ENCODE measurements around the gene NEMP2.

Gene NEMP2

DNA sequence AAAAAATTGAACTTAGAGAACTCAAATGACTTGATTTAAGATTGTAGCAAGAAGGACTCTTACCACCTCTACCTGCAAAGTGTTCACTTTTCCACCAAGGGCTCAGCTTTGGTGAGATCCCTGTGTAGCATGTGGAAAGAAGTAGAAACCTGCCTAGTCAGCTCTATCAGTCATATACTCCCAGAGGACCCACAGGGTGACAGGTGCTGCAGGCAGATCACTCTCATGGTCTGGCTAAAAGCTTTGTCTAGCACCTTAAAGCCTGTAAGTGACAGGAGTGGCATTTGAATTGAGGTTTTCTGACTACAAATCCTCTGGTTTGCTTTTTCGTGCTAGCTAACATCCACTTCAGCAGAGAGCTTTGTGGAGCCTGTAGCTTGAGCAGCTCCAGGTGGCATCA is 18.7 kb upstream of the NEMP2 start:
- DNase-seq: no peak

DNA sequence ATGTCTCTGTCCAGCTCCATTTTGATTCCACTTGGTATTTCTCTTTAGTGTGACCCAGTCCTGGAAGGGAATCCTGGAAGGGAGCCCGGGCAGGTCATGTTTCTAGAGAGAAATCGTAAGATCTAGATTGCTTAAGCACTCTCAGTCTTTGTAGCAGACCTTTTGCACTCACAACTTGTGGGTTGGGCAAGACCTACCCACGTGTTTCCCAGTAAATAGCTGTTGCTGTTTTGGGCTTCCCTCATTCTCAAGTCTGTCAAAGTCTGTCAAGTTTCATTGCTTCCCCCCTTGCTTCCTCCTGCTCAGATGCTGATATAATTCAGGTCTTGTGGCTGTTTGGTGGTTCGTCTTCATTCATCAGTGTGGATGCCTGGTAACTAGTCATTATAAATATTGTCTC is 17.4 kb upstream of the NEMP2 start:
- peak; percentile 54 to 59 for DNase-seq

DNA sequence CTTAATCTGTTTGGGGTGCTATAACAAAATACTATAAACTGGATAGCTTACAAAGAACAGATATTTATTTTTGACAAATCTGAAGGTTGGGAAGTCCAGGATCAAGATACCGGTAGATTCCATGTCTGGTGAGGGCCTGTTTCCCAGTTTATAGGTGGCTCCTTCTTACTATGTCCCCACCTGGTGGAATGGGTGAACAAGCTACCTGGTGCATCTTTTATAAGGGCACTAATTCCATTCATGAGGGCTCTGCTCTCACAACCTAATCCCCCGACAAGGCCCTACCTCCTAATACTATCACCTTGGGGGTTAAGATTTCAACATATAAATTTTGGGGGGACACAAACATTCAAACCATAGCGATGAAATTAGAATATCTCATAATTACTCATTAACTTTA is 15.6 kb upstream of the NEMP2 start:
- no peak for DNase-seq

DNA sequence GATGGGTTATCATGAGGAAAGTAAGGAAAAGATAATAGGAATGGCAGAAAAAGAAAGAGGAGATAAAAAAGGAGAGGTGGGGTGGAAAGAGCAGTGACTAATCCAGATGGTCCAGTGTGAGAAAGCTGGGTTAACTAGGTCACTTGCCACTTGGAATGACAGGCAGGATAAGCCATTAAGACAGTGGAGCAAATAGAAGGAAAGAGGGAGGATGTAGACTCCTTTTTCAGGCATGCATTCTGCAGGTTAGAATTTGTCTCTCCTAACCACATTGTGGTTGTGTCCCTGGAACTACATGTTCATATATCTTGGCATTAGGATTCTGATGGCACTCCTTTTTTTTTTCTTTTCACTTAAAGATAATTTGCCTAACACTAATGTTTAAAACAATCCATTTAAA is 13.4 kb upstream of the NEMP2 start:
- no peak for DNase-seq

DNA sequence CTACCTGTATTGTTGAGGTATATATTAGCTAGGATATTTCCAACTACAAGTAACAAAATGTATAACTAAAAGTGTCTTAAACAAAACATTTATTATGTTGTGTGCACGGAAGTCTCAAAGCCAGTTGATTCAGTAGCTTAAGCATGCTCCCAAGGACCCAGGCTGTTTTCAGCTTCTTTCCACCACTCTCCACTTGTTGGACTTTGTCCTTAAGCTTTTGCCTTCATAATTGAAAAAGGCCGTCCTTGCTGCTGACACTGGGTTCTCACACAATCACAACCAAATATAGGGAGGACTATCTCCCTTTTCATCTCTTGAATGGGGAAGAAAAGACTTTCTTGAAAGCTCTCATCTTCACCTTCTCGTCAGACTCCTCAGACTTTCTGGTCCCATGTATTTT is 12.2 kb upstream of the NEMP2 start:
- DNase-seq: no peak

DNA sequence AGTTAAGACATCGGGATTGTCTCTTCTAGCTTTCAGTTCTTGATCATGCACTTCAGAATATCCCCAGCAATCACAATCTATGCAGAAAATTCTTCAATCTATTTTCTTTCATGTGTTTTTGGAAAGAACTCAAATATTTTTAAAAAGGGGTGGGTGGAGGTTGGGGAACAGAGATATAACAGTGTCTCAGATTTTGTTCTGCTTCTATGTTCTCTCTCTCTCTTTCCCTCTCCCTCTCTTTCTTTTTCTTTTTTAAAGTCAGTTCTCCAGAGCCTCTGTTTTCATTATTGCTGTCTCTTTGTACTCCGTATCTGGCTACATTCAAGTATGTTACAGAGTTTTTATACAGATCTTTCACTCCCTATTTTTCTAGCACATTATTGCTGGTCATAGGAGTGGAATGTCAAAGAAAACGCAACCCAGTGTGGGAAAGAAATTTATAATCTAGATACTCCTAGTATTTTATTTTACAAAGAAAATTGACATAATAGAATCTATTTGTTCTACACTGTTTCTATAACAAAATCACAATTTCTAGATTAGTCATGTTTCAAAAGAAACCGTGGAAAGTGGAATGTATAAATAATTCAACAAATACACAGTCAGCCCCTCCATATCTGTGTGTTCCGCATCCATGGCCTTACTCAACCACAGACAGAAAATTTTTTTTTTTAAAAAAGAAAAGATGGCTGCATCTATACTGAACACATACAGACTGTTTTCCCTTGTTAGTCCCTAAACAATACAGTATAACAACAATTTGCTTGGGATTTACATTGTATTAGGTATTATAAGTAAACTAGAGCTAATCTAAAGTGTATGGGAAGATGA is 11.2 kb upstream of the NEMP2 start:
- DNase-seq: no peak

DNA sequence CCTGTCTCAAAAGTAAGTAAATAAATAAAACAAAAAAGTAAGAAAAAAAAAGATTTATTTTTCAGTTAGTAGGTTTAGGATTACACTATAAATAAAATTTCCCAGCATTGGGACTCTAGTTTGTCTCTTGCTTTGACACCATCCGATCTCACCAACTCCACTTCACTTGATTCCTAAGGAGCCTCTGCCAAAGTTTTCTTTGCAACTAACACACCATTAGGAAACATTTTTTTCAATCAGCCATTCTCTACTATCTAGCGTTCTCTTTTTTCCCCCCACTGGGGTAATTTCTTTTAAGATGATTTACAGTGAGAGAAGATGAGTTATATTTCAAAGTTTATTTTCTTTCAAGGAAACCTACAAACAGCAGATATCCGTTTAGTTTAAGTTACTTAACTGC is 10.6 kb upstream of the NEMP2 start:
- no peak for DNase-seq

DNA sequence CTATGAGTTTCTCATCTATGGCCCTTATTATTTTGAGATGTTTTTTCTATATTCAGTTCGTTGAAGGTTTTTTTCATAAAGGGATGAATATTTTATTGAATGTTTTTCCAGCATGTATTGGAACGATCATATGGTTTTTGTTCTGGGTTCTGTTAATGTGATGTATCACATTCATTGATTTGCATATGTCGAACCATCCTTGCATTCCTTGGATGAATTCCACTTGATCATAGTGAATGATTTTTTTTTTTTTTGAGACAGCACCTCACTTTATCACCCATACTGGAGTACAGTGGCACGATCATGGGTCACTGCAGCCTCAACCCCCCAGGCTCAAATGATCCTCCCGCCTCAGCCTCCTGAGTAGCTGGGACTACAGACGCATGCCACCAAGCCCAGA is 5.5 kb upstream of the NEMP2 start:
- DNase-seq: no peak

DNA sequence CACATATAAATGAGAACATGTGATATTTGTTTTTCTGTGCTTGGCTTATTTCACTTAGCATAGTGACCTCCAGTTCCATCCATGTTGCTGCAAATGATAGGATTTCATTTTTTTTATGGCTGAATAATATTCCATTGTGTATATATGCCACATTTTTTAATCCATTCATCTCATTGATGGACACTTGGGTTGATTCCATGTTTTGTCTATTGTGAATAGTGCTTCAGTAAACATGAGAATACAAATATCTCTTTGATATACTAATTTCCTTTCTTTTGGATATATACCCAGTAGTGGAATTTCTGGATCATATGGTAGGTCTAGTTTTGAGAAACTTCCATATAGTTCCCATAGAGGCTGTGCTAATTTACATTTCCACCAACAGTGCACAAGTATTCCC is 3.7 kb upstream of the NEMP2 start:
- DNase-seq: no peak

DNA sequence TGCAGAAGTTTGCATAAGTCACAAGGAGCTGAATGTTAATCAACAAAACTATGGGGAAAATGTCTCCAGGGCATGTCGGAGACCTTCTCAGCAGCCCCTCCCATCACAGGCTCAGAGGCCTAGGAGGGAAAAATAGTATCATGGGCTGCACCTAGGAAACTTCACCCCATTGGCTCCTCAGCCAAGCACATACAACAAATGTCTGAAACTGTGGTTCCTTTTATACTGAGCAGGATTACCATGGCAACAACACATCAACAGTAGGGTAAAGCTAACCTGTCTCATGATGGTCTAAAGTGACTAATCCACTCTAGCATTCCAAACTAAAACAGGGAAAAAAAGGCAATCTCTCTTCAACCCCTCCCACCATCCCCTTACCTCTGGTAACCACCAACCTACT is 3.2 kb upstream of the NEMP2 start:
- peak in 1 of 2 experiments; percentile 14 for DNase-seq

DNA sequence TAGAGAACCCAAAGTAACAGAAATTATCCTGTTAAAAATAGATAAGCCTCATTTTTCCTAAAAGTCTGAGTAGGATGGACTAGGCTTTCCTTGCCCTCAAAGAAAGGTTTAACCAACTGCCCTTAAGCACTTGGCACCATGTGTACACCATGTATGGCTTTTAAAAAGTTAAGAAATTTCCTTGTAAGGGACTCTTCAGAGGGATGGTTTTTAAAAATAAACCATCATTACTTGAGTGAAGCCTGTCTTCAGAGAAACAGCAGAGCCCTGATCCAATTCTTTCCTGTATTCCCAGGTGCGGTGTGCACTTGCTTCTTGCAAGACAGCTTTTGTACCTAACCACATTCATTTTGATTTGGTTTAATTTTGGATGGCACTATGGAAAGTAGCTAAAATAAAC is 1.1 kb upstream of the NEMP2 start:
- DNase-seq: peak in 1 of 2 experiments; percentile 55

DNA sequence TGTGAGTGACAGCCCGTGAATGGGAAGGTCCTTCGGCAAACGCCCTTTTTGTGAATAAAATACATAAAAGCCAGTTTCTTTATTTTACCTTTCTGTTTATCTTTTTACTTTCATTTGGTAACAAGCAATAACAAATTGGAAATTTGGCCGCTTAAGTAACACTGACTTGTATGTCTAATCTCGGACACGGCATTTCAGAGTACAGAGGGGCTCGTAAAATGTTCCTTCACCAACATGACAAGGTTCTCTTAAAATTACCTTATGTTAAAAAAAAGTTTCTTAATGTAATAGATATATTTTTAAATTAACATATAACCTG is 558 bp upstream of the NEMP2 start:
- DNase-seq: no peak

DNA sequence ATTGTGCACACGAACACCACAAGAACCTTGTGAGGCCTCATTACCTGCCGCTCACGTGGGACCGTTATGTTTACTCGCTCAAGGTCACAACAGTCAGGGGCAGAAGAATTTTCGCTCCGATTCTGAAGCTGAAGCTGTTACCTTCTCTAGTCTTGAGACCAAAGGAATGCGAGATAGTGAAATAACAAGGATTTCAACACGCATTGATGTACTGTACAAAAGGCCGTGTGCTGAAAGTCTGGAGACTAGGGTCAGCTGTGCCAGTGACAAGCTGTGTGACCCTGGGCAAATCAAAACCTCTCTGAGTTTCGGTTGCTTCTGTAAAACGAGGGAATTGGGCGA is 583 bp downstream of the NEMP2 start:
- DNase-seq: no peak

DNA sequence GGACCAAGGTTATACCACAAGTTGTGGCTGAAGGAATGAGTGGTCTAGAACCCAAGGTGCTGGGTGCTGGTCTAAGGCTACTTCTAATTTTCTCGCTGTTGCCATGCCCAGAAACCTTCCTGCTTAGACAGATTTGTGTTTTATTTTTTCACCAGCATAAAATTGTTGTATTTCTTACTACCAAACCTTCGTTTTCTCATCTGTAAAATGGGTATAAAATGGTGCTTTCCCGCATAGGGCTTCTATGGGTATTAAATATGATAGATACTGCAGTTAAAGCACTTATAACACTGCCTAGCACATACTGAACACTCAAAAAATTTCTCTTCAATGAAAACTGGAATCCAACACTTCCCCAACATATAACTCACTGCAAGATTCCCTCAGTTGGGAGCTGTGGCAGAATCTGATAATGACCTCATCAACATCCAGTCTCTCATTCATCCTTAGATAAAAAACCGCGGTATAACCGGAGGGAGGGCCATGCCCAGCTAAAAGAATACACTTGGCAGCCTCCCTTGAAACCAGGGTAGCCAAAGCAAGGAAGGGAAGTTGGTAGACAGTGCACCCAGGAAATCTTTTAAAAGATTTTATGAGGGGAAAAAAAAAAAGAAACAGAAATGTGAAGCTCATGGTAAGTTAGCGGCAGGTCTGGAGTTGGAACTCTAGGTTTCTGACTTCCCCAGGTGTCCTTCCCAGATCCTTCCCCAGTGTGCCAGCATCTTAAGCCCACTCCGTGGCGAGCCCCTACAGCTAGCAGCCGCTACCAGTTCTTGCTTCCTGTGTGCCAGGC is 1.2 kb downstream of the NEMP2 start:
- DNase-seq: peak; percentile 46 to 70

DNA sequence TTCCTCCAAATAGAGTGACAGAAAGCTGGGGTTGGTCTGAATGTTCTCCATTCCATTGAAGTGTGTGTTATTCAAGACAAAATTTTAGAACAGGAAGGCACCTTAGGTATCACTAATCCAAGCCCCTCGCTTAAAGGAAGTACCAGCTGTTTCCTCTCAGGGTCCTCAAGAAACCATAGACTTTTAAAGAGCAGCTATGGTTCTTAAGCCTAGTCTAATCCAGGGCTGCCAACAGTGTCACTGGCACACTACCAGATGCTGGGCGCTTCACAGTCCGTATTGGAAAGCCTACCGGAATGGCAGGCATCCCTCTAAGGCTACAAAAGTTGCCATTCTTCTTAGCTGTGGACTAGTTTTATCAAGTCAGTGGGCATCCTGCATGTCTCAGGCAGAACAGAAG is 1.9 kb downstream of the NEMP2 start:
- DNase-seq: peak; percentile 73 to 79

DNA sequence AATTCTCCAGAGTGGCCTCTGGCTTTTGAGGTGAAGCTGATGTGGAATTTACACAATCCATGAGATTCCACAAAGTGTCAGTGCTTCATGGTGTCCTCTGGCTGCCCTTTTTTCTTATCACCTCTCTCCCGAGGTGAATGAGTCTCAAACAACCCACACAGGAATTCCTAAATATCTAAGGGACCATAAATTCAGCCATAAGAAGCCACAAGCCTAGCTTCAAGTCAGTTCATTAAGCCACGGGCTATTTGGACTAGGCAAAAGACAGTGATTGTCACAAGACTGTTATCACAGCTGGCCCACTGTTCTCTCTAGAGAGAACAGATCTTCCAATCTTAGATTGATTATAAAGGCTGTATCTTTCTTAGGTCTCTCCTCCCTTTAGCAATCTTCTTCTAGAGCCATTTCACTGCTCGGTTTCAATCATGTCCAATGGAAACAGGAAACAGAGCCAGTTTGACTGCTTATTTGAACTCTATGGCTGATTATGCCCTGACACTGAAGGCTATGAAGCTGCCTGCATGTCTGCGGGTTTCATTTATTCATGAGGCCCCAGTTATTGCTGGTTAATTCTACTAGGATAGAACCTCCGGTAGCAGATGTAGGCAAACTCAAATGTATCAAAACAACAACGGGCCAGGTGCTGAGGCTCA is 4.1 kb downstream of the NEMP2 start:
- DNase-seq: no peak

DNA sequence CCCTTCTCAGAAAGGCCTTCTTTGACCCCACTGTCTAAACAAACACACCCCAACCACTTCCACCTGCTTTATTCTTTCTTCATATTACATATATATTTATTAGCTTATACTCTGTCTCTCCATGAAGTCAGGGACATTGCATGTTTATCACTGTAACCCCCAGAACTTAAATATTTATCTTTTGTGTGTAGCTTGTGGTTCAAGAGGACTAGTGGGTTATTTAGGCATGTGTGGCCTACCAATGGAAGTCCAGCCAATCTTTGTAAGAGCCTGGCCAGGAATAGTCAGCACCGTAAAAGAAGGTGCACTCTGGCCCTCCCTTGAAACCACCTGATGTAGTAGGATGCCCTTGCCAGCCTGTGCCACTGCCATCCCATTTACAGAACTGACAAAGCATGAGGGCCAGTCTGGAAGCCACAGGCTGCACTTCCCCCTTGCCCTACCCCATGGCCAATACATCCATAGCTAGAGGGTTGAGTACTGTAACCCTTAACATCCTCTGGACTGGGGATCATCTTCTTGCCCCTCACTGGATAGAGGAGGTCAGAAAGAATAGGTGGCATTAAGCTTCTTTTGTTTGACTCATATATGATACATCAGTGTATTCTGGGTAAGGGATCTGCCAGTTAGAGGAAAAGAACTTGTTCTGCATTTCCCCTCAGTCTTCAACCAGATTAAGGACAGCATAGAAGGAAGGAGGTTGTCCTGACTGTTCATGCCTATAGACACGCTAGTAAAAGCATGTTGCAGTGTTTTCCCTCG is 4.9 kb downstream of the NEMP2 start:
- DNase-seq: peak; percentile 38 to 67

DNA sequence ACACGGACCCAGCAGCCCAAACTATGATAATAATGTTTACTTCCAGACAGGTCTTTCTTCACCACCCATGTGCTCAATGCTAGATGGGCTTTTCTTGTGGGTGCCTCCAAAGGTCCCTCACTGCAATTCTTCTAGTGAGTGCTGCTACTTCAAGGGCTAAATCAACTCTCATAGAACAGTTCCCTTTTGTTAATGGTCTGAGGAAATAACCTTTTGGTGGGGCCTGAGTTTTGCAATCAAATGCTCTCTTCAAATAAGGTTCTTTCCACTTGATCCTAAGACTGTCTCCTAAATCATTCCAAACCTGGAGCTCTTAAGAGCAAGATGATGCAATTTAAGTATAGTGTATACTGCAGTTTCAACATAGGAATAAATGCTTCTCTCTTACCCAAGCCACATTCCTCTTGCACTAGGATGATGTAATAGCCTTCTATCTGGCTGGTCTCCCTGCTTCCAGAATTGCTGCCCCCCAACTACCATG is 6.0 kb downstream of the NEMP2 start:
- peak; percentile 37 to 44 for DNase-seq

DNA sequence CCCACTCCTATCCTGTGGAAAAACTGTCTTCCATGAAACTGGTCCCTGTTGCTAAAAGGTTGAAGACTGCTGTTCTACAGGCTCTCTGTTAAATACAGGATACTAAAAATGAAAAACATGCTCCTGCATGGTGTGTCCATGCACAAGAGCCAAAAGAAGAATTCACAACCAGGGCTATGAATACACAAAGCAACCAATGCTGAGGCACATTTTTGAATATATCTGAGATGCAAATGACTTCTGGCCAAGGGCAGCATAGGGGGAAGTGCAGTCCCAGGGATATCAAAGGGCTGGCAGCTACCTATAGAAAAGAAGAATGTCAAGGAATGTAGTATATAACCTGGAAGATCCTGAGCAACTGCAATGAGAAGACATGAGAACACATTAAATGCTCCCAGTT is 6.6 kb downstream of the NEMP2 start:
- DNase-seq: no peak

DNA sequence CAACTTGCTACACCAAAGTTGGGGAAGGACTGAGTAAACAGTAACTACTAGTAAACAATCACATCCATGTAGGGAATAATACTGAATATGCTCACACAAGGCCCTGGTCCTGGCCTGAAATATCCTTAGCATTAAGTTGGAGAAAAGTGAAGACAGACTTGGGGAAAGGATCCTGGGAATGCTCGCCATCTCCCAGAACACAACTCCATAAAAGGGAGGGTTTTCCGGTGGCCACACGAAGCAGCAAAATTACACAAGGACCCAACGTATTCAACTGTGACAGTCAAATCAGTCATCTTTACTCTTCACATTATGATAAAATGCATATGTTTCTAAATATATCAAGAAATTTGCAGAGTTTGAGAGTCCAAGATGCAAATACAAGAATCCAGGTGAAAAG is 7.3 kb downstream of the NEMP2 start:
- no peak for DNase-seq

DNA sequence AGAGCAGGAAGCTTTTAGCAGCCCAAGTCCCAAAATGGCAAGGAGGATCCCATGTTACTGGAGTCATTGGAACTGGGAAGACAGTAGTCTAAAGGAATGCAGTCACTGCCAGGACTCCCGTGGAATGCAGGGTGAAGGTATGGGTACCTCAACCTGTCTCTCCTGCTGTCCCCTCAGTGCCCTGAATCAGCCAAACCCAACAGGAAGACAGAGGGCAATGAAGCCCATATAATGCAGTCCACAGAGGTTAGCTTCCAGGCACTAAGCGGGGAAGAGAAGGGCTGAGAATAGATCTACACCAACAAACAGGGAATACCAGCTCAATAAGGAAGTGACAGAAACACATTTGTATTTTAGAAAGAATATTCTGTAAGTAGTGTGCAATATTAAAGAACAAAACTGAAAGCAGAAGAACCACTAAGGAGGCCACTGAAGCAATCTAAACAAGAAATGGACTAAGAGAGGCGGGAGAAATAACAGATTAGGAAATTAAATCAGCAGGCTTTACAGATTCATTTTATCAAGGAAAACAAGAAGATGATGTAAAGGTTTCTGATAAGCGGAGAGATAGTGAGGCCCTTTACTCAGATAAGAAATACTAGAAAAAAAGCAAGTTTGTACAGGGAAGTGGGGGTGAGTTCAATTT is 8.3 kb downstream of the NEMP2 start:
- DNase-seq: no peak

DNA sequence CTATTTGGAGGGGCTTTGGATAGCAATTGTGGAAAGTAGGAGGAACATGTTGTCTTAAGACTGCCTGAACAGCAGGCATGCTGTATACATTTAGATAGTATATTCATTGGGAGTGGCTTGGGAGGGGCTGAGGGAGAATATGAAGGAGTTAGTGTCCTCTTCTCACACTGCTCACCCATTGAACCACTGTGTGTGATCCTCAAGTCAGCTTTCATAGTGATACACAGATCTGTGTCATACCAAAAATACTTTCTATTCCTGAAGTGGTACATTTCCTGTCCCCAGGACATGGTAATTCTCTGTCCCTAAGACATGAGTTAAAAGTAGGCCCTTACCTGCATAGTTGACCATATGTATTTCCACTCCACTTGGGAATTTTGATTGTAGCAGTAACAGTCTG is 9.6 kb downstream of the NEMP2 start:
- no peak for DNase-seq

All from Kasumi-1 (cell line).